ENCODE measurements around the gene RAB27B.

DNA sequence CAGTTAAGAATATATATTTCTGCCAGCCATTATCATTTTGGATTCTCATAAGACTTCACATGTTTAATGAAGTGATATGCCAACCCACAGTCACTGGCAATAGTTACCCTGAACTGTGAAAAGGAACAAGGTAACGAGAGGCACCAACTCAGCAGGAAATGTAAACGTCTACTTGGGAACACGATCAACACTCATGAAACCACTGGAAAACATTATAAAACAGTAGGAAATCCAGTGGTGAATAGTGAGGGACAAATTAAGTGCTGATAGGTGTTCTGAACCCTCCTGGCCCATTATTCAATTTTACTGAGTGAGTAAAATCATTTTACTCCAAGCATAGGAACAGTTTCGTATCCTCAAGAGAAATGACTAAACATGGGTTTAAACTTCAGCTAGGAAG lies 113.9 kb downstream of the RAB27B start:
- TF ChIP-seq, protein P1, sequence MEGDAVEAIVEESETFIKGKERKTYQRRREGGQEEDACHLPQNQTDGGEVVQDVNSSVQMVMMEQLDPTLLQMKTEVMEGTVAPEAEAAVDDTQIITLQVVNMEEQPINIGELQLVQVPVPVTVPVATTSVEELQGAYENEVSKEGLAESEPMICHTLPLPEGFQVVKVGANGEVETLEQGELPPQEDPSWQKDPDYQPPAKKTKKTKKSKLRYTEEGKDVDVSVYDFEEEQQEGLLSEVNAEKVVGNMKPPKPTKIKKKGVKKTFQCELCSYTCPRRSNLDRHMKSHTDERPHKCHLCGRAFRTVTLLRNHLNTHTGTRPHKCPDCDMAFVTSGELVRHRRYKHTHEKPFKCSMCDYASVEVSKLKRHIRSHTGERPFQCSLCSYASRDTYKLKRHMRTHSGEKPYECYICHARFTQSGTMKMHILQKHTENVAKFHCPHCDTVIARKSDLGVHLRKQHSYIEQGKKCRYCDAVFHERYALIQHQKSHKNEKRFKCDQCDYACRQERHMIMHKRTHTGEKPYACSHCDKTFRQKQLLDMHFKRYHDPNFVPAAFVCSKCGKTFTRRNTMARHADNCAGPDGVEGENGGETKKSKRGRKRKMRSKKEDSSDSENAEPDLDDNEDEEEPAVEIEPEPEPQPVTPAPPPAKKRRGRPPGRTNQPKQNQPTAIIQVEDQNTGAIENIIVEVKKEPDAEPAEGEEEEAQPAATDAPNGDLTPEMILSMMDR (IDR thresholded peaks at IDR 0.05; ENCODE audit: borderline replicate concordance, extremely low read depth, low read length, poor library complexity, severe bottlenecking), result no peak
- no peak for TF ChIP-seq EZH2 (IDR thresholded peaks at IDR 0.05; ENCODE audit: borderline replicate concordance, low read depth, low read length, severe bottlenecking)
